ENCODE measurements around the gene ASB16. TPM values are rescaled to one million over a fixed set of nuclear protein-coding genes. Genes with fewer than 3 reads are reported as not detected.

The ASB16 gene
- total RNA-seq, 2 experiments from 2014 or later: 0.30 TPM; not detected in 1

DNA sequence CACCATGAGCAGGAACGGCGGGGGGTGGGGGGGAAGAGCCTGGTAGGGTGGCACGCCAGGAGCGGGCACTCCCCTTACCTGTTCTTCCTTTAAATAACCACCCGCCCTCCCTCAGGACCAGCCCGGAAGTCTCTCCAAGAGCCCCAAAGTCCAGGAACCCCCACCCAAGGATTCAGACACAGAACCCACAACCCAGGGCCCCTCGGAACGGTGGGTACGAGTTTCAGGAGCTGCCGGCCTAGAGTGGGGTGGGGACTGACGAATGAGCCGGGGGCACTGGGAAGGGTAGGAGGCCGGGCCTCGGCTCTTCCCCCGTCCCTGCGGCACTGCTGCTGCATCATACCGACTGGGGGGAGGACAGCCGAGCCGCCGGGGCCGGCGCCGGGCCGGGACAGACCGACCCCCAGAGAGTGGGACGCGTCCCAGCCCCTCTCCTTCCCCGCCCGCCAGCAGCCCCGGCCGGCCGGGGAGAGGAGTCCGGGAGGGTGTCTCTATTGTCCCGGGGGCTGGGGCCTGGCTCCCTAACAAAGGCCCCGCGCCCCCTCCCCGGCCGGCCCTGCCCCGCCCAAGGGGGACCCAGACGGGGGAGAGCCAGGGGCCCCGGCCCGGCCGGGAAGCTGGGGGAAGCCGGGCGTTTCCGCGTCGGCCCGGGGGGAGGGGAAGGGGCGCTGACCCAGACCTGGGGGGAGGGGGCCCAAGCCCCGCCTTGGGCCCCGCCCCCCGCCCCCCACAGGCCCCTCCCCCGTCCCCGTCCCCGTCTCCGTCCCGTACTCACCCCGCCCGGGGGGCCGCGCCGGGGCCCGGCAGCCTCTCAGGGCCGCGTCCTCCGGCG lies 28.4 kb downstream of the ASB16 start:
- DNase-seq: peak; percentile 64
- H3K4me1 Mint-ChIP-seq: peaks cover 55% of the 10 kb centered on the region
- H3K36me3 Mint-ChIP-seq (ENCODE audit: low read depth): peaks cover 40% of the 10 kb centered on the region
- H3K27ac Mint-ChIP-seq: peak overlapping the region; percentile 96
- H3K27me3 Mint-ChIP-seq: no peaks in the 10 kb centered on the region
- POLR2A ChIA-PET: interaction anchor here (0.9 to 1.3 kb wide), 3 partner anchors 11 to 48 kb away, joined by 4 to 7 read pairs (median 5); partner anchors contain the start of gene TMUB2
- CTCF ChIA-PET: interaction anchor here (0.6 to 9.6 kb wide), 8 partner anchors 10 to 937 kb away, joined by 3 to 55 read pairs (median 4); partner anchors contain the start of genes ACBD4 and TMUB2
- no peaks in the 10 kb centered on the region for H3K9me3 Mint-ChIP-seq
- H3K4me3 Mint-ChIP-seq: peak overlapping the region; percentile 92

DNA sequence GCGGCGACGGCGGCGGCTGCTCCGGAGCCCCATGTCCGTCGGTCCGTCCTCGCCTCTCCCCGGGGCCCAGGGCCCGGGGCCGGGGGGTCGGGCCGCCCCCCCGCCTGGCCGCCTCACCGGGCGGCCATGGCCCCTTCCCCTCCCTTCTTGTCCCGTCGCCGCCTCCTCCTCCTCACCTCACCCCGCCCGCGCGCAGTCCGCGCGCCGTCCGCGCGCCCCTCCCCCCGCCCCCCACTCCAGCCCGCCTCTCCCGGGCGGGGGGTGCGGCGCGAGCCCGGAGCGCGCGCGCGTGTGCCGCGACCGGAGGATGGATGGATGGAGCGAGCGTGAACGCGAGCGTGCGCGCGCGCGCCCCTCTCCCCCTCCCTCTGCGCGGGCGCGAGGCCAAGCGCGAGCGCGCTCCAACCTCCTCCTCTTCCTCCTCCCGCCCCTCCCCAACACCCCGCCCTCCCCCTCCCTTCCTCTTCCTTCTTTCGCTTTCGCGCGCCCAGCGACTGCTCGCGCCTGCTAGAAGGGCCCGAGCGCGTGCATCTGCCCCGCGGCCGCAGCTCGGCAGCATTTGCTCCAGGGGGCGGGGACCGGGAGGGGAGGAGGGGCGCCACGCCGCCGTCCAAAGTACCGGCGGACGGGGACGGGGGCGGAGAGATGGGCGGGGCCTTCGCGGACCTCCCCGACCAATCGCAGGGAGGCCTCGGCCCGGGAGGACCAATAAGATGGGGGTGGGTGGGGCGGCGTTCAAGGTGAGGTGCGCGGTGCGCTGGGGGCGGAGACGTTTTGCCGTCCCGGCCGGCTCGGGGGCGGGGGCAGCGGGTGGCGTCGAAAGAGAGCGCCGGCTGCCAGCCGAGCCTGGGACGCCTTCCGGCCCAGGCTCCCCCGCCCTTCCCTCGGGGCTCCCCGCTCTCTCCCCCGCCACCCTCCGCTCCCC lies 29.3 kb downstream of the ASB16 start, which contains the start of gene ATXN7L3:
Gene ATXN7L3, minus strand, starts transcription at position 332 of the 925 bp plus-strand sequence. CDS start 1,814 bp downstream, outside the sequence.
- peak within 1 kb of the TSS; percentile 96 for H3K27ac Mint-ChIP-seq
- H3K4me3 Mint-ChIP-seq: peak within 1 kb of the TSS; percentile 92
- peaks cover 32% of the 10 kb centered on the region for H3K36me3 Mint-ChIP-seq (ENCODE audit: low read depth)
- no peaks in the 10 kb centered on the region for H3K27me3 Mint-ChIP-seq
- CTCF ChIA-PET: interaction anchor here (0.6 to 9.6 kb wide), 2 partner anchors 10 to 131 kb away, joined by 3 to 55 read pairs; no protein-coding TSS in a partner anchor
- POLR2A ChIA-PET: interaction anchor here (1.3 kb wide), 1 partner anchor 10 kb away, joined by 5 read pairs; no protein-coding TSS in a partner anchor
- H3K9me3 Mint-ChIP-seq: no peaks in the 10 kb centered on the region
- peaks cover 63% of the 10 kb centered on the region for H3K4me1 Mint-ChIP-seq
- peak; percentile 100 for DNase-seq

DNA sequence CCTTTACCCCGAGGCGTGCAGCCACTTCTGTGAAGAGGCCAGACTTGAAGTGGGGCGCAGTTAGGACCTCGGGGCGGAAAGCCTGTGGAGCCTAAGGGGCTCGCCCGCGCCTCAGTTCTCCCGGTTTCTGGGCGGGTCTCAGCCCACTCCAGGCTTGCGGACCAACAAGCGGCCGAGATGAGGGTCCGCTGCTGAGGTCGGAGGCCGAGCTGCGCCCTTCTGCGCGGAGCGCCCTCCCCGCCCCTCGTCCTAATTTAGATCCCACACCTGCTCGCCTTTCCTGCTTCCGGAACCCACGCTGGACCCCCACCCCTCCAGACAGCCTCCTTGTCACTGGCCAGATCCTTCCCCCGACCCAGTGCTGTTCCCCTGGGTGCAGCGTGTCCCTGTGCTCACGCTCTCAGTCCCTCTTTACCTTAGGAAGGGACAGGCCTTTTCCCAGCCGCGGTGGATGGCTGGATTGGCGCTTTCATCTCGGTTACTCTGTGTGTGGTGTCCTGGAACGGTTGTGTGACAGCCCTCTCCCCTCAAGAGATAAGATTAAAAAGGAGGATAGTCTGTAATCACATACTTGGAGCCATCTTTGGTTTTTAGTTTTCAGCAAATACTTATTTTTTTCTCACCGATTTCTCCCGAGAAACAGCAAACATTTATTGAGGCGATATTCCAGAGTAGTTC lies 30.1 kb downstream of the ASB16 start:
- Mint-ChIP-seq H3K27ac (peak overlapping the region; percentile 93), H3K27me3 (no peaks in the 10 kb centered on the region), H3K4me3 (peak overlapping the region; percentile 83), H3K4me1 (peaks cover 59% of the 10 kb centered on the region), H3K9me3 (no peaks in the 10 kb centered on the region), H3K36me3 (ENCODE audit: low read depth) (peaks cover 25% of the 10 kb centered on the region)
- ChIA-PET CTCF (interaction anchor here (2.5 to 9.6 kb wide), 2 partner anchors 9 to 17 kb away, joined by 15 to 55 read pairs; no protein-coding TSS in a partner anchor), POLR2A (interaction anchor here (1.3 kb wide), 1 partner anchor 9 kb away, joined by 5 read pairs; no protein-coding TSS in a partner anchor)
- DNase-seq: peak; percentile 25

DNA sequence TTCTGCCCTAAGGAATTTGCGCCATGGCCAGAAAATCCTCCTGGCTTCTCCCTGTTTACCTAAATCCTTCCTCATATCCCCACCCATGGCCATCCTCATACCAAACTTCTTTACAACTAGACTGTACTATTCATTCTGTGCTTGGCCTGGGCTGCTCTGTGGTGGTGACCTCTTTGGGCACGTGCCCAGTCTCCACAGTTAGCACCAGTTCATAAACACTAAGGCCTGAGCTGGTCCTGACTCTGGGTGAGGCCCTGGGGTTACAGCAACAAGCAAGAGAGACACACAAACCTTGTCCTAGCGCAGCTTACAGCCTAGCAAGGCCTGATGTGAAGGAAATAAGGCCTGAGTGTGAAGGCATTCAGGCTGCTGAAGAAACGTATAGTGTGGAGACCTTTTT lies 32.3 kb downstream of the ASB16 start:
- Mint-ChIP-seq H3K4me1 (peaks cover 43% of the 10 kb centered on the region), H3K9me3 (no peaks in the 10 kb centered on the region), H3K27me3 (no peaks in the 10 kb centered on the region), H3K36me3 (ENCODE audit: low read depth) (peaks cover 23% of the 10 kb centered on the region), H3K4me3 (no peak overlapping the region), H3K27ac (peak overlapping the region; percentile 39)
- POLR2A ChIA-PET: no interaction called here
- DNase-seq: no peak
- CTCF ChIA-PET: interaction anchor here (1.4 to 9.6 kb wide), 4 partner anchors 7 to 16 kb away, joined by 3 to 55 read pairs (median 11); partner anchors contain the start of gene TMUB2

GRCh38 chr17:44203731-44204440 lies 33.4 kb downstream of the ASB16 start:
- Mint-ChIP-seq H3K36me3 (ENCODE audit: low read depth) (peaks cover 25% of the 10 kb centered on the region), H3K4me3 (no peak overlapping the region)
- POLR2A ChIA-PET: interaction anchor here (0.7 to 0.9 kb wide), 2 partner anchors 13 to 120 kb away, joined by 3 read pairs; partner anchors contain the start of gene SLC25A39

DNA sequence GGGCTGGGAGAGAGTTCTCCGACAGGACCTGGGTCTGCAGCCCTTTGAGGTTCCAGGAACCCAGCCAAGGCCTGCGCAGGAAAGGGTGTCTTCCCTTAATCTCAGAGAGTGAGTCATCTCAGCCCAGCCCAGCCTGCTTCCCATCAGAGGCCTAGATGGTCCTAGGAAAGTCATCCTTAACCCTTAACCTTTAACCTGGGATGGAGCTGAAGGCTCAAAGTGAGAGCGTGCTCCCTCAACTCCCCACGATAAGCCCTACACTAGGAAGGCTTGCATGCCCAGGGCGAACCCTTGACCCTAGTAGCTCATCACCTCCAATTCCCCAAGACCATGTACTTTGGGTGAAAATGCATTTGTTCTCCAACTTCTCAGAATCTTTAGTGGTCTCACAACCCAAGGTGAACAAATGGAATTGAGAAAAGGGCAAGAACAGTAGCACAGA lies 34.0 kb downstream of the ASB16 start:
- no peak for DNase-seq
- peaks cover 46% of the 10 kb centered on the region for H3K4me1 Mint-ChIP-seq
- H3K36me3 Mint-ChIP-seq (ENCODE audit: low read depth): peaks cover 29% of the 10 kb centered on the region
- ChIA-PET POLR2A (no interaction called here), CTCF (interaction anchor here (0.6 to 1.8 kb wide), 9 partner anchors 13 to 171 kb away, joined by 3 to 13 read pairs (median 4); partner anchors contain the start of genes GRN, TMUB2 and UBTF)
- H3K27ac Mint-ChIP-seq: no peak overlapping the region
- no peak overlapping the region for H3K4me3 Mint-ChIP-seq
- no peaks in the 10 kb centered on the region for H3K9me3 Mint-ChIP-seq
- H3K27me3 Mint-ChIP-seq: no peaks in the 10 kb centered on the region

More at GRCh38 chr17:44203731-44204440, 33.4 kb downstream of the ASB16 start:
- CTCF ChIA-PET: interaction anchor here (0.6 to 1.8 kb wide), 11 partner anchors 10 to 172 kb away, joined by 3 to 13 read pairs (median 4); partner anchors contain the start of genes GRN, TMUB2 and UBTF
- Mint-ChIP-seq H3K4me1 (peaks cover 43% of the 10 kb centered on the region), H3K27me3 (no peaks in the 10 kb centered on the region), H3K9me3 (no peaks in the 10 kb centered on the region), H3K27ac (peak overlapping the region; percentile 60)
- peak; percentile 71 for DNase-seq

GRCh38 chr17:44205962-44206824 lies 35.7 kb downstream of the ASB16 start:
- Mint-ChIP-seq H3K4me1 (peaks cover 53% of the 10 kb centered on the region), H3K36me3 (ENCODE audit: low read depth) (peaks cover 37% of the 10 kb centered on the region), H3K9me3 (no peaks in the 10 kb centered on the region), H3K4me3 (no peak overlapping the region), H3K27me3 (no peaks in the 10 kb centered on the region), H3K27ac (no peak overlapping the region)
- no peak for DNase-seq
- CTCF ChIA-PET: interaction anchor here (1.0 to 1.3 kb wide), 5 partner anchors 8 to 139 kb away, joined by 3 to 6 read pairs (median 3); no protein-coding TSS in a partner anchor
- POLR2A ChIA-PET: no interaction called here

- Mint-ChIP-seq H3K4me3 (no peak overlapping the region), H3K27me3 (no peaks in the 10 kb centered on the region), H3K4me1 (peaks cover 55% of the 10 kb centered on the region), H3K36me3 (ENCODE audit: low read depth) (peaks cover 40% of the 10 kb centered on the region), H3K9me3 (no peaks in the 10 kb centered on the region), H3K27ac (no peak overlapping the region)
- POLR2A ChIA-PET: no interaction called here
- CTCF ChIA-PET: interaction anchor here (1.2 to 1.3 kb wide), 2 partner anchors 9 to 14 kb away, joined by 3 to 6 read pairs; no protein-coding TSS in a partner anchor
- DNase-seq: no peak
Observed at GRCh38 chr17:44206825-44207155, 36.3 kb downstream of the ASB16 start.

DNA sequence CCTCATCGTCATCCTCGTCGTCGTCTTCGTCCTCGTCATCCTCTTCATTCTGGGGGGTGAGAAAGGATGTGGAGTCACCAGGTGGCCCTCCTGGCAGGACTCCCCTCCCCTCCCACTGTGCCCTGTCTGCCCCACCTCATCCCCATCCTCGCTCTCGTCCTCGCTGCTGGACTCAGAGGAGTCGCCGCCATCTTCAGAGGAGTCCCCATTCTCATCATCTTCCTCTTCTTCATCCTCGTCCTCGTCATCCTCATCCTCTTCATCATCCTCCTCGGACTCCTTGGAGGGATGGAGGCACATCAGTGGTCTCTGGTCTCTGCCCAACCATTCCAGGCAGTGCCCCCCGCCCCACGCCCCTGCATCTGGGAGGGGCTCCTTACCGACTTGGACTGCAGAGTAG lies 36.8 kb downstream of the ASB16 start:
- ChIA-PET POLR2A (no interaction called here), CTCF (interaction anchor here (1.2 kb wide), 1 partner anchor 9 kb away, joined by 3 read pairs; no protein-coding TSS in a partner anchor)
- Mint-ChIP-seq H3K9me3 (no peaks in the 10 kb centered on the region), H3K4me3 (no peak overlapping the region), H3K27ac (no peak overlapping the region), H3K27me3 (no peaks in the 10 kb centered on the region), H3K4me1 (peaks cover 51% of the 10 kb centered on the region), H3K36me3 (ENCODE audit: low read depth) (peaks cover 40% of the 10 kb centered on the region)
- no peak for DNase-seq

DNA sequence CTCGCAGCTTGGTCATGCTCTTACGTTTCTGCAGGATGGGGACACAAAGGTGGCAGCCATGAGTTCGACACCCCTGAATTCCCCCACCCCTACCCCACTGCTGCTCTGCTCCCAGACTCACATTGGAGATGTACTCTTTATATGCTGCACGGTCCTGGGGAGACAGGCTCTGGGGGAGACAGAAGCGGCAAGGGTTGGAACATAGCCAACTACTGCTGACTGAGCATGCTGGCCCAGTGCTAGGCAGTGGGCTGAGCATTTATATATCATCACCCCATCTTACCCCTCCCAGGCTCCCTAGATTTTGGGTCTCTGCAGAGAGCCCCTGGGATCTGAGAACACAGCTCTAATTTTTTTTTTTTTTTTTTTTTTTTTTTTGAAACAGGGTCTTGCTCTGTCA lies 37.2 kb downstream of the ASB16 start:
- Mint-ChIP-seq H3K9me3 (no peaks in the 10 kb centered on the region), H3K4me1 (peaks cover 48% of the 10 kb centered on the region), H3K27ac (no peak overlapping the region), H3K27me3 (no peaks in the 10 kb centered on the region), H3K4me3 (no peak overlapping the region), H3K36me3 (ENCODE audit: low read depth) (peaks cover 40% of the 10 kb centered on the region)
- CTCF ChIA-PET: no interaction called here
- no peak for DNase-seq
- POLR2A ChIA-PET: no interaction called here
